C4-2B (cell line): Measurements from ENCODE around the gene SPO11.

Experiments
- H3K27ac ChIP-seq: fragments of 450-650 bp; 2 replicates; pipeline ENCODE4 v1.5.1; 2017
- ZFX ChIP-seq: fragments of 450-650 bp; IDR thresholded peaks from 2 replicates; pipeline ENCODE4 v1.6.1; 2017
- TF ChIP-seq, protein P1 (sequence below): fragments of 450-650 bp; conservative IDR thresholded peaks from 2 replicates; pipeline ENCODE4 v1.5.1; 2017; ENCODE audit warnings: mild to moderate bottlenecking

SPO11 gene

DNA sequence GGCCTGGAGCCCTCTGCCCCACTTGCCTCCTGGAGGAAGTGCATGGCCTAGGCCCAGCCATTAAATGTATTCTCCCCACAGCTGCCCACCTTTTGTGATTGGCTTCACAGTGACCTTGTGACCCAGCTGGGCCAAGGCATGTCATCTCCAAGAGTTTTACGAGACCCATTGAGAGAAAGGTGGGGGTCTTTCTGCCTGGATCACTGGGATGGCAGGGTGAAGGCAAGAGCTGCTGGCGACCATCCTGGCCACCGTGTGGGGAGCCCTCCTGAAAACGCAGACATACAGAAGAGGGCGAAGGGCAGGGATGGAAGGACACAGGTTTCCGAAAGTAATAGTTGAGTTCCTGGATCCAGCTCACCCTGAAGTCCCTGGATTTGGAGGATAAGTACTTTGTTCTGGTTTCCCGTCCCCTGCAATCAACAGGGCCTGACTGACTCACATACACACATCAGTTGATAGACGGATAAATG, 12.3 kb upstream of the SPO11 start:
- H3K27ac ChIP-seq: no peak overlapping the region

DNA sequence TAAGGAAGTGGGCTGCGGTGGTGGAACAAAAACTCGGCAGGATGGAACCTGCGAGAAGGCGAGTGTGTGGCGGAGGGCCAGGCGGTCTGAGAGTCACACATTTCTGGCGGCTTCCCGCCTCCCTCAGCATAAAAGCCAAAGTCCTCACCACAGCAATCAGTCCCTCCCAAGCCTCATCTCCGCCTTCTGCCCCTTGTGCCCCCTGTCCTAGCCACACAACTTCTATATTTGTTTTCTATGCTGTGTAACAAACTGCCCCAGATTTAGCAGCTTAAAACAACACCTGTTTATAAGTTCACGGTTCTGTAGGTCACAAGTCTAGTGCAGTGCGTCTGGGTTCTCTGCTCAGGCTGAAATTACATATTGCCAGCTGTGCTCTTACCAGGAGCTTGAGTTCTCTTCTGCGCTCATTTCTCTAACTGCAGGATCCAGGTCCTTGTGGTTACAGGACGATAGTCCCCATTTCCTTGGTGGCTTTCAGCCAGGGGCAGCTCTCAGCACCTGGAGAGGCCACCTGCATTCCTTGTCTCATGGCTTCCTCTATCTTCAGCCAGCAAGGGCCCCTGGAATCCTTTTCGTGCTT, 11.7 kb upstream of the SPO11 start:
- TF ChIP-seq, protein P1, sequence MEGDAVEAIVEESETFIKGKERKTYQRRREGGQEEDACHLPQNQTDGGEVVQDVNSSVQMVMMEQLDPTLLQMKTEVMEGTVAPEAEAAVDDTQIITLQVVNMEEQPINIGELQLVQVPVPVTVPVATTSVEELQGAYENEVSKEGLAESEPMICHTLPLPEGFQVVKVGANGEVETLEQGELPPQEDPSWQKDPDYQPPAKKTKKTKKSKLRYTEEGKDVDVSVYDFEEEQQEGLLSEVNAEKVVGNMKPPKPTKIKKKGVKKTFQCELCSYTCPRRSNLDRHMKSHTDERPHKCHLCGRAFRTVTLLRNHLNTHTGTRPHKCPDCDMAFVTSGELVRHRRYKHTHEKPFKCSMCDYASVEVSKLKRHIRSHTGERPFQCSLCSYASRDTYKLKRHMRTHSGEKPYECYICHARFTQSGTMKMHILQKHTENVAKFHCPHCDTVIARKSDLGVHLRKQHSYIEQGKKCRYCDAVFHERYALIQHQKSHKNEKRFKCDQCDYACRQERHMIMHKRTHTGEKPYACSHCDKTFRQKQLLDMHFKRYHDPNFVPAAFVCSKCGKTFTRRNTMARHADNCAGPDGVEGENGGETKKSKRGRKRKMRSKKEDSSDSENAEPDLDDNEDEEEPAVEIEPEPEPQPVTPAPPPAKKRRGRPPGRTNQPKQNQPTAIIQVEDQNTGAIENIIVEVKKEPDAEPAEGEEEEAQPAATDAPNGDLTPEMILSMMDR: no peak
- no peak for TF ChIP-seq ZFX
- no peak overlapping the region for H3K27ac ChIP-seq

More for the DNA sequence above, 12.3 kb upstream of the SPO11 start:
- TF ChIP-seq, protein P1: no peak

DNA sequence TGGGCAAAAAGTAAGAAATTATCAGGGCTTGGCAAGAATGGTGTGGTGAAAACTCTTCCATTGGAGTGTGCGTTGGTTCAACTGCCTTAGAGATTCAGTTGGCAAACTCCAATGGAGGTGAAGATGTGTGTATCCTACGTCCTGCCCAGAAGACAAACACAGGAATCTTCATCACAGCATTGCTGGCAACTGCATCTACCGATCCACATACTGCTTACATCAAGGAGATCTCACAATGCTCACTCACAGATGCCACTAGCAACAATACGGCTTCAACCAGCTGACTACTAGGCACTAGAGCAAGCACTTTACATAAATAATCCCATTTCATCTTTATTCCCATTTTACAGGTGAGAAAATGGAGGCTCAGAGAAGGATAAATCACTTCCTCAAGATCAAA, 10.0 kb upstream of the SPO11 start:
- TF ChIP-seq, protein P1: no peak
- TF ChIP-seq ZFX: no peak

DNA sequence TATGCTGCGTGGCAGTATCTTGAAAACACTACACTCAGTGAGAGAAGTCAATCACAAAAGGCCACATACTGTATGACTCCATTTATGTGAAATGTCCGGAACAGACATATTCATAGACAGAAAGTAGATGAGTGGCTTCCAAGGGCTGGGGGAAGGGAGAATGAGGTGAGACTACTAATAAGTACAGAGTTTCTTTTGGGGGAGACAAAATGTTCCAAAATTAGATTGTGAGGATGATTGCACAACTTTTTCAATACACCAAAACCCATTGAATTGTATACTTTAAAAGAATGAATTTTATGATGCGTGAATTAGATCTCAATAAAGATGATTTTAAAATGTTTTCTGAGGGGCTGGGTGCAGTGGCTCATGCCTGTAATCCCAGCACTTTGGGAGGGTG, 9.2 kb upstream of the SPO11 start:
- H3K27ac ChIP-seq: no peak overlapping the region
- TF ChIP-seq, protein P1: no peak
- no peak for TF ChIP-seq ZFX

More for the DNA sequence above, 10.0 kb upstream of the SPO11 start:
- no peak overlapping the region for H3K27ac ChIP-seq

DNA sequence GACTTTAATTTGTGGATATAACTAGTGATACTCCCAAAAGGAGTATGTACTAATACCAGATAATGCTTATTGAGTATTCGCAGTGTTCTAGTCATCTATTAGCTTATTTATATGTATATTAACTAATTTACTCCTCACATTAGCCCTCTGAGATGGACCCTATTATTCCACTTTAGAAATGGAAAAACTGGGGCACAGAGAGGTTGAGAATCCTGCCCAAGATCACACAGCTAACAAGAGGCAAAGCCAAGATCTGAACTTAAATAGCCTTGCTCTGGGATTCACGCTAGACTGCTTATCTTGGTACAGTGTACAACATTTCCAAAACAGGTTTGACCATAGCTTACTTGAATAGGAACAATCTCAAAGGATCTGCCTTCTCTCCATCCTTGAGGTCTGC, 8.5 kb upstream of the SPO11 start:
- TF ChIP-seq, protein P1: no peak
- no peak for TF ChIP-seq ZFX
- no peak overlapping the region for H3K27ac ChIP-seq

DNA sequence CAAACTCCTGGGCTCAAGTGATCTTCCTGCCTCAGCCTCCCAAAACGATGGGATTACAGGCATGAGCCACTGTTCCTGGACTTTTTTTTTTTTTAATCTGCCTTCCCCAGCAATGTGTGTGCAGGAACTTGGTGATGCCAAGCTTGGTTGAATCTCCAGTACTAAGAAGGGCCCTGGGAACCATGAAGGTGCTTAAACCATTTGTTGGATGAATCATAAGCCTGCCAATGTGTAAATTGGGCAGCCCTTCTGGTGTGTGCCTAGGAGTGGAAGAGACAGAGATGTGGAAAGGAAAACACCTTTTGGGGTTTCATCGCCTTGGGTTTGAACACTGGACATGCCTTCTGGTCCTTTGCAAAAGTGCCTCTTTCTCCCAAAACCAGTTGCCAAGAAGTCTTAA, 7.1 kb upstream of the SPO11 start:
- H3K27ac ChIP-seq: no peak overlapping the region
- TF ChIP-seq, protein P1: no peak
- no peak for TF ChIP-seq ZFX

DNA sequence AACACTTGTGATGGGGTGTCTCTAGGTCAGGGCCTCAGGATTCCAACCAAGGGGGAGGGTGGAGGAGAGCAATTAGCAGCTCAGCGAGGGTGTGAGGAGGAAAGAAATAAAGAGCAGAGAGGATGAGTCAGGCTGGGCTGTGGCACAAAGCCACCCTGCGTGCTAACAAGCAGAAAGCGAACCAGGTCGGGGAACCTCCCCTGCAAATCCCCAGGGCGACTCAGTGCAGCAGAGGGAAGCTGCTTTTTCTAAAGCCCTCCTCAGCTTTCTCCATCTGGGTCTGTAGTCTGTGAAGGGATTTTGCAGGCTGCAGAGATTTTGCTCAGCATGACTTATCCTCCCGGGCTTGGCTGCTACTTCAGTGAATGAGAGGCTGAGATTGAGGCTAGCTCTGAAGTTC, 6.6 kb upstream of the SPO11 start:
- H3K27ac ChIP-seq: no peak overlapping the region
- TF ChIP-seq ZFX: no peak
- TF ChIP-seq, protein P1: no peak
